Measurements from ENCODE around the gene PDILT.

- no peak for TF ChIP-seq REST (IDR thresholded peaks at IDR 0.05; ENCODE audit: insufficient read depth in 1 of 2, low read depth in 2 of 2, low read length in 2 of 2)
- no peak for TF ChIP-seq SIN3A (IDR thresholded peaks at IDR 0.05; ENCODE audit: borderline replicate concordance, insufficient read depth, low read length)
- TF ChIP-seq TAF1 (IDR thresholded peaks at IDR 0.05; ENCODE audit: borderline replicate concordance, insufficient read depth, low read length), result no peak
- no peak for TF ChIP-seq FOXP2 (optimal IDR thresholded peaks at IDR 0.05; ENCODE audit: borderline replicate concordance, extremely low read depth, extremely low read length, insufficient read depth)
These were observed 82.9 kb downstream of the PDILT start for GRCh38 chr16:20321671-20322070.

Measured in PFSK-1 (cell line).